Muscle of leg (tissue), 11 donors: Measurements from ENCODE around the gene FABP6. TPM values are rescaled to one million over a fixed set of nuclear protein-coding genes. Genes with fewer than 3 reads are reported as not detected.
"Not testable (repeated sequence)": the region's sequence is repeated elsewhere in the genome, so short reads cannot be mapped to it uniquely, and the experiment has no call there.

ENCODE experiments used
- DNase-seq: peaks from one replicate; pipeline ENCODE4 v3.0.0; 2013
- H3K27ac ChIP-seq: one replicate; pipeline ENCODE4 v1.5.1; 2013; ENCODE audit warnings: mild to moderate bottlenecking, low read length, control low read depth
- H3K27me3 ChIP-seq: one replicate; pipeline ENCODE4 v1.6.1; 2013; ENCODE audit warnings: low read length; ENCODE audit not compliant: control insufficient read depth, insufficient read depth
- H3K36me3 ChIP-seq: one replicate; pipeline ENCODE4 v1.6.1; 2013; ENCODE audit warnings: low read length; ENCODE audit not compliant: control insufficient read depth, insufficient read depth
- H3K4me1 ChIP-seq: one replicate; pipeline ENCODE4 v1.6.1; 2013; ENCODE audit warnings: low read length; ENCODE audit not compliant: control insufficient read depth, insufficient read depth
- H3K4me3 ChIP-seq: one replicate; pipeline ENCODE4 v1.5.1; 2013; ENCODE audit warnings: low read length, control low read depth
- H3K9me3 ChIP-seq: replicated peaks from 2 replicates; pipeline ENCODE4 v1.6.1; 2013; ENCODE audit warnings: low read depth, low read length; ENCODE audit not compliant: control insufficient read depth
- WGBS: methylation state at CpG from one replicate; pipeline ENCODE4 v1.1.5; 2013; ENCODE audit warnings: missing lambda C conversion rate; ENCODE audit not compliant: insufficient coverage; 5-methylcytosine and 5-hydroxymethylcytosine counted together
- polyA plus RNA-seq, 8 donors: library from polyadenylated mRNA; unstranded; fragments of 120-200 nt; gene quantifications; one replicate each; pipeline versions ENCODE4 v1.2.1 to v1.2.3, GENCODE V29; 2013; ENCODE audit warnings: inconsistent platforms in 1 of 8, low replicate concordance in 1 of 8; ENCODE audit not compliant: insufficient read length in 8 of 8, insufficient read depth in 1 of 8
- total RNA-seq: library from RNA; stranded (reverse); fragments of 120-200 nt; gene quantifications from one replicate; pipeline ENCODE4 v1.2.4, GENCODE V29; 2013

The FABP6 gene
- total and polyA plus RNA-seq, 9 donors = 0.09 to 0.90 (median 0.38) TPM; not detected in 2

DNA sequence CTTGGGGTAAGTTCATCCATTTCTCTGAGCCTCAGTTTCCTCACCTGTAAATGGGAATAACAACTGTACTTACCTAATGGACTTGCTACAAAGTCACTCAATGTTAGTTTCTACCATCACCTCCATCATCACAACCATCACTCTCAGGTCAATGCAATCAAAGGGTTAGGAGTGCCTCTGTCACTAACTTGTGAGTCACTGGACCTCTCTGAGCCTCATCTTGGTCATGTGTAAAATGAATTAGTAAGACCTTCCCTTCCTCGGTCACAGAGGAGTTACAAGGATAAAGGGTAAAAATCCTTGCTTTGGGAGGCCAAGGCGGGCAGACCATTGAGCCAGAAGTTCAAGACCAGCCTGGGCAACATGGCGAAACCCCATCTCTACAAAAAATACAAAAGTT is 12.8 kb downstream of the FABP6 start:
- Histone ChIP-seq H3K4me1 (no peaks in the 10 kb centered on the region), H3K27ac (no peak overlapping the region), H3K36me3 (no peaks in the 10 kb centered on the region), H3K4me3 (no peak overlapping the region), H3K27me3 (no peaks in the 10 kb centered on the region), H3K9me3 (no peaks in the 10 kb centered on the region)
- WGBS = no CpG with 5 or more reads among the region's 3 CpGs
- DNase-seq = no peak

DNA sequence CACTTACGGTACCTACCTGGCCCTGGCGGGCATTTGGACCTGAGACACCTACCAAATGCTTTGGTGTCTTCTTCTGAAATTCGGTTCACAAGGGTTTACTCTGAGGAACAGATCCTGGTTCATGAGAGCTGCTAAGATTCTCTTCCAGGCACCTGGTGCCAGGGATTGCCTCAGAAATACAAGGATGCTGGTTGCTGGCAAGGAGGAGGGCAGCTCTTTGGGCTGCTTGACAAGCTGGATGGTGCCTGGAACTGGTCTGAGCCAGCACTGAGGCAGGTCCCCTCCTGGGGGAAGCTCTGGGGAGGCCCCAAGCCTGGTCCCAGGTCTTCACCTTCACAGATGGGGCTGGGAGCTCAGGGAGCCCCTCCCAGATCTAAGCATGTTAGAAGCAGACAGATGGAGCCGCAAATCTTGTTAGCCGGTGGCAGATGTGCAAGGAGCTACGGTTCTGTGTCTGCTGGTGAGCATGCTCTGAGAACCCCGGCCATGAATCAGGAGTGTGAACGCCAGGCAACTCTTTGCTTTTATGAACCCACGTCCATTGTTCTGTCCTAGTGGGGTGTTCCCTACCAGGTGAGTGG is 16.3 kb downstream of the FABP6 start:
- no peaks in the 10 kb centered on the region for H3K4me1 ChIP-seq
- H3K36me3 ChIP-seq = no peaks in the 10 kb centered on the region
- no peak overlapping the region for H3K4me3 ChIP-seq
- H3K27ac ChIP-seq = no peak overlapping the region
- DNase-seq = no peak
- no peaks in the 10 kb centered on the region for H3K9me3 ChIP-seq
- no peaks in the 10 kb centered on the region for H3K27me3 ChIP-seq
- WGBS = 48% methylated on average over 9 of the region's 9 CpGs

DNA sequence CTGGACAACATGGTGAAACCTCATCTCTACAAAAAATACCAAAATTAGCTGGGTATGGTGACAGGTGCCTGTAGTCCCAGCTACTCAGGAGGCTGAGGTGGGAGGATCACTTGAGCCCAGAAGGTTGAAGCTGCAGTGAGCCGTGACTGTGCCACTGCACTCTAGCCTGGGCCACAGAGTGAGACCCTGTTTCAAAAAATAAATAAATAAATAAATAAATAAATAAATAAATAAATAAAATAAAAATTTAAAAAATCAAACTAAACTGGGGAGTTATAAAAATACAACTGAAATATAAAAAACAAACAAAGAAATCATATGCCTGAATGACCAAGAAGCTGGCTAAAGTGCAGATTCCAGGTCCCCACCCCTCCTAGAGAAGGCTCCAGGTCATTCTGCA is 20.3 kb downstream of the FABP6 start:
- WGBS = no CpG with 5 or more reads among the region's 1 CpG
- H3K27me3 ChIP-seq, DNase-seq, H3K9me3 ChIP-seq, H3K4me1 ChIP-seq, H3K4me3 ChIP-seq, H3K27ac ChIP-seq: not testable (repeated sequence)
- peaks cover 19% of the 10 kb centered on the region for H3K36me3 ChIP-seq

DNA sequence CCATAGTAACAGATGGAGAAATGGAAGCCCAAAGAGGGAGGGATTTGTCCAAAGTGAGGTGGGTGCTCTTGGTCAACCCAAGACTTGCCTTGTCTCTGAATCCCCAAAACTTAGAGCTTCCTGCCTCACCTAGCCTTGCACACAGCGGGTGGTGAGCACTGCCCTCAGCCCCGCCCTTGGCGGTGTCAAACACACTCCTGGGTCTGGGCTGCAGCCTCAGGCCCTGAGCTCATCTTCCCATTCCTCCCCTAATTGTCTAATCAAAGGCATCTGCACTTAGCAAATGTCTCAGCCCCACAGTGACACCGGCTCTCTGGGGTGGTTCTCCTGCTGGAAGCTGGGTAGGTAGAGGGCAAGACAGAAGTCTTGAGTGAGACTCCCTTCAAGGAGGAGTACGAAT is 20.9 kb downstream of the FABP6 start:
- H3K4me3 ChIP-seq = no peak overlapping the region

DNA sequence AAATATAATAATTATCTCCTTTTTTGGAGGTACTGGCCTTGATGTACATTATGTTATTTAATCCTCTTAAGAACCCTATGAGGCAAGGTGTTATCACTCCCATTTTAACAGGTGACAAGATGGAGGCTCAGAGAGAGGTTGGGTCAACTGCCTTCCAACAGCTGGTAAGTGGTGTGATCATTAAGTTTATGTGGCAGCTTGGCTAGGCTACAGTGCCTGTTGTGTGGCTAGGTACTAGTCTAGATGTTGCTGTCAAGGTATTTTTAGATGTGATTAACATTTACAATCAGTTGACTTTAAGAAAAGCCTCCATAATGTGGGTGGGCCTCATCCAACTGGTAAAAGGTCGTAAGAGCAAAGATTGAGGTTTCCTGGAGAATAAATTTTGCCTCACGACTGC is 21.5 kb downstream of the FABP6 start:
- H3K36me3 ChIP-seq = peaks cover 28% of the 10 kb centered on the region
- H3K4me1 ChIP-seq = no peaks in the 10 kb centered on the region
- H3K4me3 ChIP-seq = no peak overlapping the region
- no peaks in the 10 kb centered on the region for H3K9me3 ChIP-seq
- 92% methylated on average over 2 of the region's 2 CpGs for WGBS
- DNase-seq = no peak
- H3K27me3 ChIP-seq = no peaks in the 10 kb centered on the region
- H3K27ac ChIP-seq = no peak overlapping the region

More for the DNA sequence above, 20.9 kb downstream of the FABP6 start:
- Histone ChIP-seq H3K36me3 (peaks cover 24% of the 10 kb centered on the region), H3K27me3 (no peaks in the 10 kb centered on the region), H3K9me3 (no peaks in the 10 kb centered on the region), H3K27ac (no peak overlapping the region), H3K4me1 (no peaks in the 10 kb centered on the region)
- DNase-seq = no peak
- 97% methylated on average over 3 of the region's 5 CpGs for WGBS

DNA sequence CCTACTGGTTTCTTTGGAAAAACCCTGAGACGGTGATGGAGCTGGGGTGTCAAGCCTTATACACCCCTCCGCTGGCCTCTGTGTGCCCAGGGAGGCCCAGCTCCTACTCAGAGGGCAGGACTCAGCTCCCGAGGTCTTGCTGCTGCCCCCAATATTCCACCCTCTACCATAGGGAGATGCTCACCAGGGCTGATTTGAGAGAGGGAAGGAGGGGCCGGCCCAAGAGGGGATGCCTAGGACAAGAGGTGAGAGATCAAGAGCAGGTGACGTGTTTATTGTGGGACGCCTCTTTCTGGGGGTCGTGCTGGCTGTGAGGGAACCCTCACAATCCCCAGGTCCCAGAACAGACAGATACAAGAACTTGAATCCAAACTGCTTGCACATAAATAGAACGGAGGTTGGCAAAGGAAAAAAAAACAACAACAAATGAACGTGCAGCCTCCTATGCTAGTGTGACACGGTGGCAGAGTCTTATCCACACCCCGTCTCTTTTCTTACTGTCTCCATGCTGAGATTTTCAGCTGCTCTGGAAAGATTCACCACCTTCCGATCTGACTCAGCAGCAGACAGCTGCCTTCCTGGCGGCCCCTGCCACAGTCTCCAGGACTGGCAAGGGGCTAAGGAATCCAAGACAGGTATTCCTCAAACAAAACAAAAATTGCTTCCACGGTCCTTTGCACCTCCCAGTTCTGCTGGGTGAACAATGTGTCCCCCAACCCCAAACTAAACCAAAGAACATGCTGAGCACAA is 22.3 kb downstream of the FABP6 start:
- WGBS = 84% methylated on average over 9 of the region's 14 CpGs
- H3K4me1 ChIP-seq = no peaks in the 10 kb centered on the region
- no peaks in the 10 kb centered on the region for H3K9me3 ChIP-seq

DNA sequence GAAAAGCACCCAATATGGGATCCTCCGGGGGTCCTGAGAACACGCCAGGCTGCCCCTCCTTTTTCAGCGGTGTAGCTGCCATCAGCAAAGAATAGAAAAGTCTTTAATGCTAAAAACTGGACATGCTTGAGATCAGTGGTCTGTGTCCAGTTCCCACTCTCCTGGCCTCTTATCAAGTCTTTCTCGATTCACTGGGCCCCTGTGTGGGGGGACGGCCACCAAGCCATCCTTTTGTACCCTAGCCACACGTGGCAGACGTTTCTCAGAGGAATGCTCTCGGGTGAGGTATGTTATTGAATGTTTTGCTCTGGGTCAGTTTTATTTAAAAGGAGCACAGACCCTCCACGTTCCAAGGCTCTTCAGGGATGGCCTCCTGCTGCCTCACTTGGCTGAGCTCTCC is 23.6 kb downstream of the FABP6 start:
- Histone ChIP-seq H3K27ac (no peak overlapping the region), H3K4me3 (no peak overlapping the region), H3K9me3 (no peaks in the 10 kb centered on the region), H3K36me3 (peaks cover 28% of the 10 kb centered on the region), H3K27me3 (no peaks in the 10 kb centered on the region), H3K4me1 (no peaks in the 10 kb centered on the region)
- 100% methylated on average over 2 of the region's 9 CpGs for WGBS
- no peak for DNase-seq

More for the DNA sequence above, 22.3 kb downstream of the FABP6 start:
- H3K27me3 ChIP-seq = no peaks in the 10 kb centered on the region
- peaks cover 28% of the 10 kb centered on the region for H3K36me3 ChIP-seq
- H3K27ac ChIP-seq = no peak overlapping the region
- H3K4me3 ChIP-seq = no peak overlapping the region
- DNase-seq = no peak

DNA sequence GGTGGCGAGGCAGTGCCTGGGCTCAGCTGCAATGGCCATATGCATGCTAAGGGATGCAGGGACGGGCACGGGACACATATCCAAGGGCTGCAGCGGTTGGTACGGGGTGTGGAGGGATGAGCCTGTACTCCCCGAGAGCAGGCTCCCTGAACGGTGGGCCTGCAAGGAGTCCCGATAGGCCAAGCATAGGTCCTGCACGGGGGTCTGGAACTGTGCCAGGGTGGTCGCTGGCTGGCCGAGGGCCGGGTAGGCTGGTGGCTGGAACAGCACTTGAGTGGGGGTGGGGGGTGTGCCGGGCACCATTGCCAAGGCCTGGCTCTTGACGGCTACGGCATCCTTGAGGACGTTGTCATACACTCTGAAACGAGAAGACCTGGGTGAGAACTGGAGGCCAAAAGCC is 24.1 kb downstream of the FABP6 start:
- Histone ChIP-seq H3K27me3 (no peaks in the 10 kb centered on the region), H3K36me3 (peaks cover 28% of the 10 kb centered on the region), H3K27ac (no peak overlapping the region), H3K4me3 (no peak overlapping the region), H3K9me3 (no peaks in the 10 kb centered on the region), H3K4me1 (no peaks in the 10 kb centered on the region)
- WGBS = 92% methylated on average over 17 of the region's 17 CpGs
- DNase-seq = no peak

DNA sequence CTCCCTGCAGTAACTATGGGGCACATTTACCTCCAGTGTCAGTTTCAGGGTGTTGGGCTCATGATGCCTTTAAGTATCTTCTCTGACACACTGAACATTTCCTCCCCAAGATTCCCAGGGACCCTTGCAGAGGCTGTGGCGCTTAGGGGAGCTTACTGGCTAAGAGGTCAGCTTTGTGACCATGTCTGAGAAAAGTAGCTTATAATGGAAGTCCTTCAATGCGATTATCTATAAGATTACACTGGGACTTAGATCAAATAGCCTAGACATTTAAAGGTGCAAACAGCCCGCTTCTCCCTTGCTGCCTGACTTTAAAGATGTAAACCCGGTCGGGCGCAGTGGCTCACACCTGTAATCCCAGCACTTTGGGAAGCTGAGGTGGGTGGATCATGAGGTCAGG is 25.4 kb downstream of the FABP6 start:
- Histone ChIP-seq H3K27ac (no peak overlapping the region), H3K4me1 (no peaks in the 10 kb centered on the region), H3K36me3 (peaks cover 33% of the 10 kb centered on the region), H3K4me3 (no peak overlapping the region), H3K9me3 (no peaks in the 10 kb centered on the region), H3K27me3 (no peaks in the 10 kb centered on the region)
- 92% methylated on average over 2 of the region's 6 CpGs for WGBS
- DNase-seq = no peak

DNA sequence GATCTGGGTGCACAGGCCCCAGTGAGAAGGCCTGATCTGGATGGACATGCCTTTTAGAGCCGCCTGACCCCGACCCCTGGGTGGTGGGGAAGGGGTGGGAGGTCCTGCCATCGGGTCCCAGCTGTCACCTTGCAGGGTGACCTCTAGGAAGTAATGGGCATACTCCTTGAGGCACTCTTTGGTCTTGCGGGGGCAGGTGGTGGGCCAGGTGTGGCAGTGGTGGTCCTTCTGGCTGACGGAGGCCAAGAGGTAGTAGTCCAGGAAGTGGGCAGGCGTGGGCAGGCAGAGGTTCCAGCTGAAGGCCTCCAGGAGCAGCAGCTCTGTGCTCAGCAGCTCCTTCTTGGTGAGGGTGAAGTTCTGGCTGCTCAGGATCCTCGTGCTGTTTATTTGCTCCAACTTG is 30.0 kb downstream of the FABP6 start:
- DNase-seq = no peak
- Histone ChIP-seq H3K4me1 (peaks cover 17% of the 10 kb centered on the region), H3K36me3 (peaks cover 16% of the 10 kb centered on the region), H3K9me3 (no peaks in the 10 kb centered on the region), H3K27me3 (no peaks in the 10 kb centered on the region), H3K27ac (no peak overlapping the region), H3K4me3 (no peak overlapping the region)
- 92% methylated on average over 6 of the region's 7 CpGs for WGBS
